RPMI8226 (cell line): ENCODE results near the gene LIMA1.
"Not testable (repeated sequence)": the region's sequence is repeated elsewhere in the genome, so short reads cannot be mapped to it uniquely, and the experiment has no call there.

Source experiments
- DNase-seq: peaks from one replicate; pipeline ENCODE4 v3.0.0-alpha.2; 2015

The LIMA1 gene

GRCh38 chr12:50246197-50246865 is 37.0 kb downstream of the LIMA1 start:
- no peak for DNase-seq

- DNase-seq, result no peak
Observed at GRCh38 chr12:50243507-50243906, 39.8 kb downstream of the LIMA1 start.

GRCh38 chr12:50242751-50243191 is 40.5 kb downstream of the LIMA1 start:
- DNase-seq, result no peak

- no peak for DNase-seq
Observed at GRCh38 chr12:50241178-50241577, 42.1 kb downstream of the LIMA1 start.

- no peak for DNase-seq
Observed at GRCh38 chr12:50240792-50241114, 42.6 kb downstream of the LIMA1 start.

GRCh38 chr12:50240096-50240791 is 43.1 kb downstream of the LIMA1 start:
- DNase-seq, result no peak

GRCh38 chr12:50239355-50239891 is 43.9 kb downstream of the LIMA1 start:
- DNase-seq, result peak; percentile 20

GRCh38 chr12:50234347-50234746 is 49.0 kb downstream of the LIMA1 start:
- peak; percentile 23 for DNase-seq

- DNase-seq, result no peak
Observed at GRCh38 chr12:50232771-50233209, 50.5 kb downstream of the LIMA1 start.

- DNase-seq, result no peak
Observed at GRCh38 chr12:50232206-50232605, 51.1 kb downstream of the LIMA1 start.

- no peak for DNase-seq
Observed at GRCh38 chr12:50231346-50231745, 52.0 kb downstream of the LIMA1 start.

GRCh38 chr12:50230217-50230616 is 53.1 kb downstream of the LIMA1 start:
- DNase-seq, result no peak

- DNase-seq, result peak; percentile 47
Observed at GRCh38 chr12:50224026-50224692, 59.2 kb downstream of the LIMA1 start.

- DNase-seq, result no peak
Observed at GRCh38 chr12:50222275-50222783, 61.0 kb downstream of the LIMA1 start.

GRCh38 chr12:50221228-50222008 is 61.9 kb downstream of the LIMA1 start:
- no peak for DNase-seq

- no peak for DNase-seq
Observed at GRCh38 chr12:50220363-50220995, 62.8 kb downstream of the LIMA1 start.

- no peak for DNase-seq
Observed at GRCh38 chr12:50219544-50219943, 63.8 kb downstream of the LIMA1 start.

- DNase-seq, result not testable (repeated sequence)
Observed at GRCh38 chr12:50219001-50219400, 64.3 kb downstream of the LIMA1 start.

GRCh38 chr12:50218386-50218785 is 64.9 kb downstream of the LIMA1 start:
- DNase-seq, result no peak

- no peak for DNase-seq
Observed at GRCh38 chr12:50217202-50217601, 66.1 kb downstream of the LIMA1 start.

- no peak for DNase-seq
Observed at GRCh38 chr12:50215033-50215432, 68.3 kb downstream of the LIMA1 start.

GRCh38 chr12:50214018-50214417 is 69.3 kb downstream of the LIMA1 start:
- no peak for DNase-seq
